AG04450 (cell line): ENCODE results near the gene ISY1. TPM values are rescaled to one million over a fixed set of nuclear protein-coding genes. Genes with fewer than 3 reads are reported as not detected.

Experiments used
- CTCF ChIA-PET: fragments of 300-600, 350-600 bp; formaldehyde crosslinking; extraction: SDS; loops from one replicate; lab custom pipeline; 2022; ENCODE audit warnings: antibody characterized with exemption, inconsistent platforms; lab: Charles Lee
- POLR2A ChIA-PET: fragments of 350-600 bp; formaldehyde crosslinking; extraction: SDS; loops from one replicate; lab custom pipeline; 2021; ENCODE audit warnings: antibody characterized with exemption, inconsistent platforms; lab: Yijun Ruan, JAX
- DNase-seq: peaks from one replicate; pipeline ENCODE4 v3.0.0-alpha.2; 2011; ENCODE audit warnings: low read depth, low spot score
- H3K27ac ChIP-seq: one replicate; pipeline ENCODE4 v1.5.1; 2012; ENCODE audit warnings: low read depth, low read length, control low read depth
- H3K27me3 ChIP-seq: one replicate; pipeline ENCODE4 v1.6.0; 2012; ENCODE audit warnings: low read length; ENCODE audit not compliant: control insufficient read depth, insufficient read depth
- H3K4me3 ChIP-seq: 2 replicates; pipeline ENCODE4 v1.5.1; 2011; ENCODE audit warnings: mild to moderate bottlenecking, low read depth, low read length, control low read depth
- H3K9me3 ChIP-seq: 2 replicates; pipeline ENCODE4 v1.5.1; 2012; ENCODE audit warnings: low read length; ENCODE audit not compliant: control insufficient read depth, insufficient read depth
- polyA plus RNA-seq: library from polyadenylated mRNA; depleted of rRNA; stranded (reverse); fragments of >200 nt; gene quantifications from 2 replicates; pipeline ENCODE4 v1.2.3, GENCODE V29; 2011
- TF ChIP-seq, protein P1 (sequence below): IDR thresholded peaks from 2 replicates; pipeline ENCODE4 v1.5.1; 2011; ENCODE audit warnings: low read depth, low read length, control low read depth, inconsistent platforms

The ISY1 gene
- polyA plus RNA-seq, 1 experiment, result 34.3 TPM

DNA sequence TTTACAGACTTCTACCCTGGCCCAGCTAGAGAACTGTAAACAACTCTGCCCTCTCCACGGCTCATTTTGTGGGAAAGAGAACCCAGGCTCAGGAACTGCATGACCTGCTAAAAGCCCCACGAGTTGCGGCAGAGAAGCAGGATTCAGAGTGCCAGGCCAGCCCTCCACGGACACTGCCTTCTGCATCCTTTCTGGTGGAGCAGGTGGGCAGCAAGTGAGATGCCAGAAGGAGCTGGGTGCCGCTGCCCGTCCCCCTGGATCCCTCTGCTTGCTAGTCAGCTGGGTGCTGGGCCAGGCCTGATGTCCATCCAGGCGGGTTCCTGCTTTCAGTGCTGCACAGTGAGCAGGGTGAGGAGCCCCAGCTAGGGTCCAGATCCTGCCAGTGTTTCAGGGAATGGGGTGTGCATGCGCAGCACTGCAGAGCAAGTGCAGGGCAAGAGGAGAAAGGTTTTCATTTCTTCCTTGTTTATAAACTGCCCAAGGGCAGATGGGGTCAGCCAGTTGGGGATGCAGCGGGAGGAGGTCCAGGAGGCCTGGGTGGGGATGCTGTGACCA, 34.1 kb downstream of the ISY1 start:
- Histone ChIP-seq H3K27ac (peak overlapping the region; percentile 11), H3K27me3 (no peaks in the 10 kb centered on the region), H3K9me3 (no peaks in the 10 kb centered on the region), H3K4me3 (no peak overlapping the region)
- CTCF ChIA-PET, result interaction anchor here (0.9 to 1.3 kb wide), 2 partner anchors 119 to 156 kb away, joined by 3 to 5 read pairs; no protein-coding TSS in a partner anchor
- POLR2A ChIA-PET, result no interaction called here
- TF ChIP-seq, protein P1, sequence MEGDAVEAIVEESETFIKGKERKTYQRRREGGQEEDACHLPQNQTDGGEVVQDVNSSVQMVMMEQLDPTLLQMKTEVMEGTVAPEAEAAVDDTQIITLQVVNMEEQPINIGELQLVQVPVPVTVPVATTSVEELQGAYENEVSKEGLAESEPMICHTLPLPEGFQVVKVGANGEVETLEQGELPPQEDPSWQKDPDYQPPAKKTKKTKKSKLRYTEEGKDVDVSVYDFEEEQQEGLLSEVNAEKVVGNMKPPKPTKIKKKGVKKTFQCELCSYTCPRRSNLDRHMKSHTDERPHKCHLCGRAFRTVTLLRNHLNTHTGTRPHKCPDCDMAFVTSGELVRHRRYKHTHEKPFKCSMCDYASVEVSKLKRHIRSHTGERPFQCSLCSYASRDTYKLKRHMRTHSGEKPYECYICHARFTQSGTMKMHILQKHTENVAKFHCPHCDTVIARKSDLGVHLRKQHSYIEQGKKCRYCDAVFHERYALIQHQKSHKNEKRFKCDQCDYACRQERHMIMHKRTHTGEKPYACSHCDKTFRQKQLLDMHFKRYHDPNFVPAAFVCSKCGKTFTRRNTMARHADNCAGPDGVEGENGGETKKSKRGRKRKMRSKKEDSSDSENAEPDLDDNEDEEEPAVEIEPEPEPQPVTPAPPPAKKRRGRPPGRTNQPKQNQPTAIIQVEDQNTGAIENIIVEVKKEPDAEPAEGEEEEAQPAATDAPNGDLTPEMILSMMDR, result no peak
- DNase-seq, result no peak

GRCh38 chr3:129123314-129124060, 37.4 kb downstream of the ISY1 start:
- no peaks in the 10 kb centered on the region for H3K27me3 ChIP-seq
- CTCF ChIA-PET, result interaction anchor here (1.0 to 7.0 kb wide), 4 partner anchors 39 to 152 kb away, joined by 6 to 84 read pairs (median 8); no protein-coding TSS in a partner anchor
- POLR2A ChIA-PET, result interaction anchor here (0.7 kb wide), 1 partner anchor 10 kb away, joined by 3 read pairs; no protein-coding TSS in a partner anchor
- no peak overlapping the region for H3K27ac ChIP-seq
- TF ChIP-seq, protein P1, result no peak
- H3K9me3 ChIP-seq, result no peaks in the 10 kb centered on the region; the same call in 1 of the 2 replicates
- no peak for DNase-seq
- H3K4me3 ChIP-seq, result no peak overlapping the region

DNA sequence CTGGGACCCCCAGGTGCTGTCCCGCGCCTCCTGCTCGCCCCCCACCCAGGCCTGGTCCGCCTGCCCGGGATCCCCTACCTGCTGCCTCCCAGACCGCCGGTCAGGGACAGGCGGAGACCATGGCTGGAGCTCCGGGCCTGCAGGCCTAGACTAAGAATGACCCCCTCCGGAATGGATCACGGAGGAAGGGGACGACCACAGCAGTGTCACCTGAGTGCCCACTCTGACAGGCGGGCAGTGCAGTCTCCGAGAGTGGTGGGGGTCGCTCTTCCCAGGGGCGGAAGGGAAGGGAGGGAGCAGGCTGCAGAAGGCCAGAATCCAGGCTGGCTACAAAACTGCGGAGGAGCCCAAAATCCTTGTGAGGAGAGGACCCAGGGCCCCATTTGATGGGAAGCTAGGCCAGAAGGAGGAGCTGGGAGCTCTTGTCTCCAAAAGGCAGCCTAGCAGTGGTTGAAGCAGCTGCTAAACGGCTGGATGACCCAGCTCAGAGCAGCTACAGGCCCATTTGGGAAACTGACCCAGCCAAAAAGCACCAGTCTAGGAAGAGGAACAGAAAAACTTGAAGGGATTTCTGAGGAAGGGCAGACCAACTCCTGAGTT, 38.4 kb downstream of the ISY1 start:
- no peaks in the 10 kb centered on the region for H3K27me3 ChIP-seq
- CTCF ChIA-PET, result interaction anchor here (1.0 to 7.0 kb wide), 5 partner anchors 39 to 151 kb away, joined by 3 to 84 read pairs (median 7); no protein-coding TSS in a partner anchor
- POLR2A ChIA-PET, result interaction anchor here (0.6 to 1.1 kb wide), 2 partner anchors 17 to 127 kb away, joined by 4 to 14 read pairs; partner anchors contain the start of gene COPG1
- H3K9me3 ChIP-seq, result no peaks in the 10 kb centered on the region; the same call in 1 of the 2 replicates
- TF ChIP-seq, protein P1, result no peak
- no peak for DNase-seq
- H3K4me3 ChIP-seq, result no peak overlapping the region
- peak overlapping the region; percentile 31 for H3K27ac ChIP-seq

DNA sequence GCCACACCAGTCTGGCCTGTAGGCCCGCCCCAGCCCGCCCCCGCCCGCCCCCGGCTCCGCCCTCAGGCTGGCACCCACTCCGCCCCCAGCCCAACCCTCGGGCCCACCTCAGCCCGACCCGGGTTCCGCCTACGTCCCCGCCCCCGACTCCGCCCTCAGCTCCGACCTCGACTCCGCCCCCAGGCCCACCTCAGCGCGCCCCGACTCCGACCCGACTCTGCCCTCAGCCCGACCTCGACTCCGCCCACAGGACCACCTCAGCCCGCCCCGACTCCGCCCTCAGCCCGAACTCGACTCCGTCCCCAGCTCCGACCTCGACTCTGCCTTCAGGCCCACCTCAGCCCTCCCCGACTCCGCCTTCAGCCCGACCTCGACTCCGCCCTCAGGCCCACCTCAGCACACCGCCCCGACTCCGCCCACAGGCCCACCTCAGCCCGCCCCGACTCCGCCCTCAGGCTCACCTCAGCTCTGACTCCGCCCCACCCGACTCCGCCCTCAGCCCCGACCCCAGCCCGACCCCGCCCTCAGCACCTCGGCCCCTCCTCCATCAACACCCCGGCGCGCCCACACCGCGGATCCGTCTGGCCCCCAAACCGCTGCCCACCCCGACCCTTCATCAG, 39.0 kb downstream of the ISY1 start, which contains the start of gene RAB43:
TSS of gene RAB43 (minus strand) at position 13 of the 620 bp plus-strand sequence. CDS start 315 bp downstream, outside the sequence.
- Histone ChIP-seq H3K4me3 (peak within 1 kb of the TSS; percentile 84), H3K9me3 (no peaks in the 10 kb centered on the region; the same call in 1 of the 2 replicates), H3K27me3 (no peaks in the 10 kb centered on the region), H3K27ac (peak within 1 kb of the TSS; percentile 70)
- peak; percentile 30 for DNase-seq
- POLR2A ChIA-PET, result interaction anchor here (0.5 to 1.1 kb wide), 10 partner anchors 17 to 442 kb away, joined by 3 to 14 read pairs (median 4); partner anchors contain the start of gene COPG1
- TF ChIP-seq, protein P1, result no peak
- CTCF ChIA-PET, result interaction anchor here (0.8 to 7.0 kb wide), 7 partner anchors 22 to 151 kb away, joined by 3 to 84 read pairs (median 8); no protein-coding TSS in a partner anchor
